Measurements from ENCODE around the gene CBARP.
"Not testable (repeated sequence)": the region's sequence is repeated elsewhere in the genome, so short reads cannot be mapped to it uniquely, and the experiment has no call there.

Gene CBARP

GRCh38 chr19:1200614-1201013, 37.2 kb downstream of the CBARP start:
- H3K36me3 ChIP-seq (ENCODE audit: control insufficient read depth in 2 of 2, insufficient read depth in 1 of 2, low read length in 2 of 2); H3K4me1 ChIP-seq (ENCODE audit: control insufficient read depth, insufficient read depth, low read length); H3K27ac ChIP-seq (ENCODE audit: extremely low read depth, low read depth, low read length); H3K4me3 ChIP-seq (ENCODE audit: low read depth, low read length); H3K9me3 ChIP-seq (ENCODE audit: control insufficient read depth, insufficient read depth, low read depth, low read length): not testable (repeated sequence)
- ChIA-PET POLR2A (interaction anchor here (1.4 kb wide), 1 partner anchor 68 kb away, joined by 4 read pairs; the partner anchor contains the start of gene CIRBP), CTCF (interaction anchor here (0.9 to 1.8 kb wide), 2 partner anchors 44 to 87 kb away, joined by 3 to 12 read pairs; no protein-coding TSS in a partner anchor)
- peak; percentile 9; the same call in 1 of the 2 replicates for TF ChIP-seq SP7 (tag by site-specific recombination; IDR thresholded peaks at IDR 0.05)
- TF ChIP-seq ZNF692 (tag by site-specific recombination; IDR thresholded peaks at IDR 0.05), result peak; percentile 31; the same call in 1 of the 2 replicates
- peak; percentile 53; the same call in 1 of the 2 replicates for TF ChIP-seq ZNF394 (tag by site-specific recombination; IDR thresholded peaks at IDR 0.05; ENCODE audit: borderline replicate concordance)
- peak; percentile 70 for TF ChIP-seq ZFHX2 (tag by site-specific recombination; conservative IDR thresholded peaks at IDR 0.05)
- peak; percentile 99 for TF ChIP-seq OSR2 (tag by site-specific recombination; IDR thresholded peaks at IDR 0.05)
- 0 out of 2 replicates have a peak, but pooled peaks have one; percentile 13 for TF ChIP-seq ZNF366 (tag by site-specific recombination; conservative IDR thresholded peaks at IDR 0.05)
- peak; percentile 71 for TF ChIP-seq ZBTB17 (tag by site-specific recombination; IDR thresholded peaks at IDR 0.05)
- peak; percentile 59; the same call in 1 of the 2 replicates for TF ChIP-seq ZNF707 (tag by site-specific recombination; IDR thresholded peaks at IDR 0.05)
- peak; percentile 92 for TF ChIP-seq ZNF600 (tag by site-specific recombination; IDR thresholded peaks at IDR 0.05)
- TF ChIP-seq ZNF629 (tag by site-specific recombination; IDR thresholded peaks at IDR 0.05), result 0 out of 2 replicates have a peak, but pooled peaks have one; percentile 36
- peak; percentile 73 for TF ChIP-seq ZNF335 (tag by site-specific recombination; conservative IDR thresholded peaks at IDR 0.05)
- TF ChIP-seq EGR2 (tag by site-specific recombination; IDR thresholded peaks at IDR 0.05; ENCODE audit: low read depth), result peak; percentile 61
- TF ChIP-seq ZEB2 (tag by site-specific recombination; IDR thresholded peaks at IDR 0.05), result 0 out of 2 replicates have a peak, but pooled peaks have one; percentile 14
- 0 out of 2 replicates have a peak, but pooled peaks have one; percentile 20 for TF ChIP-seq SCRT2 (tag by site-specific recombination; IDR thresholded peaks at IDR 0.05)

- no peak overlapping the region for H3K4me3 ChIP-seq (ENCODE audit: low read depth, low read length)
- CTCF ChIA-PET, result interaction anchor here (0.6 to 1.8 kb wide), 3 partner anchors 25 to 198 kb away, joined by 3 to 12 read pairs (median 4); no protein-coding TSS in a partner anchor
- no peak overlapping the region for H3K27ac ChIP-seq (ENCODE audit: extremely low read depth, low read depth, low read length)
- no peaks in the 10 kb centered on the region for H3K36me3 ChIP-seq (ENCODE audit: control insufficient read depth in 2 of 2, insufficient read depth in 1 of 2, low read length in 2 of 2)
- H3K9me3 ChIP-seq (ENCODE audit: control insufficient read depth, insufficient read depth, low read depth, low read length), result no peaks in the 10 kb centered on the region
- peaks cover 7% of the 10 kb centered on the region for H3K4me1 ChIP-seq (ENCODE audit: control insufficient read depth, insufficient read depth, low read length)
- POLR2A ChIA-PET, result interaction anchor here (0.6 to 1.4 kb wide), 2 partner anchors 69 to 94 kb away, joined by 4 read pairs; partner anchors contain the start of gene CIRBP
- TF ChIP-seq ZNF311 (tag by site-specific recombination; IDR thresholded peaks at IDR 0.05; ENCODE audit: borderline replicate concordance) (no peak), ZNF202 (tag by site-specific recombination; IDR thresholded peaks at IDR 0.05; ENCODE audit: borderline replicate concordance) (no peak), ZNF174 (tag by site-specific recombination; IDR thresholded peaks at IDR 0.05) (no peak), ZNF404 (tag by site-specific recombination; IDR thresholded peaks at IDR 0.05) (no peak), ZBTB48 (tag by site-specific recombination; IDR thresholded peaks at IDR 0.05) (no peak), ZNF16 (tag by site-specific recombination; IDR thresholded peaks at IDR 0.05; ENCODE audit: low read depth) (no peak), ZNF488 (tag by site-specific recombination; IDR thresholded peaks at IDR 0.05) (no peak), SETDB1 (IDR thresholded peaks at IDR 0.05; ENCODE audit: insufficient read length, low read length) (no peak), ZBTB11 (tag by site-specific recombination; conservative IDR thresholded peaks at IDR 0.05; ENCODE audit: low read depth) (no peak), MEIS1 (CRISPR knock-in tag; IDR thresholded peaks at IDR 0.05; ENCODE audit: borderline replicate concordance) (no peak), ZNF624 (tag by site-specific recombination; IDR thresholded peaks at IDR 0.05) (no peak), HIC1 (tag by site-specific recombination; IDR thresholded peaks at IDR 0.05) (no peak), ZNF747 (tag by site-specific recombination; IDR thresholded peaks at IDR 0.05) (no peak), HOXA7 (CRISPR knock-in tag; IDR thresholded peaks at IDR 0.05; ENCODE audit: borderline replicate concordance) (no peak), ZBTB20 (tag by site-specific recombination; IDR thresholded peaks at IDR 0.05) (no peak)
These were observed 38.3 kb downstream of the CBARP start for GRCh38 chr19:1199531-1199930.

Measured in HEK293 (cell line).